ENCODE measurements around the gene C16orf96. TPM values are rescaled to one million over a fixed set of nuclear protein-coding genes. Genes with fewer than 3 reads are reported as not detected.

Gene C16orf96
- total and polyA plus RNA-seq, 2 donors (not counting 1 experiment from before 2014, with no cell fraction given) = 0.31 to 0.79 TPM

- Mint-ChIP-seq H3K9me3 (ENCODE audit: insufficient read depth) (no peaks in the 10 kb centered on the region), H3K27ac (no peak overlapping the region), H3K4me1 (peaks cover 3% of the 10 kb centered on the region), H3K27me3 (peaks cover 6% of the 10 kb centered on the region), H3K4me3 (no peak overlapping the region)
- peaks cover 0 to 9% of the 10 kb centered on the region in 2 donors for H3K4me1 ChIP-seq (ENCODE audit: control insufficient read depth in 2 of 2, insufficient read depth in 2 of 2, low read length in 2 of 2)
- TF ChIP-seq, protein P1, sequence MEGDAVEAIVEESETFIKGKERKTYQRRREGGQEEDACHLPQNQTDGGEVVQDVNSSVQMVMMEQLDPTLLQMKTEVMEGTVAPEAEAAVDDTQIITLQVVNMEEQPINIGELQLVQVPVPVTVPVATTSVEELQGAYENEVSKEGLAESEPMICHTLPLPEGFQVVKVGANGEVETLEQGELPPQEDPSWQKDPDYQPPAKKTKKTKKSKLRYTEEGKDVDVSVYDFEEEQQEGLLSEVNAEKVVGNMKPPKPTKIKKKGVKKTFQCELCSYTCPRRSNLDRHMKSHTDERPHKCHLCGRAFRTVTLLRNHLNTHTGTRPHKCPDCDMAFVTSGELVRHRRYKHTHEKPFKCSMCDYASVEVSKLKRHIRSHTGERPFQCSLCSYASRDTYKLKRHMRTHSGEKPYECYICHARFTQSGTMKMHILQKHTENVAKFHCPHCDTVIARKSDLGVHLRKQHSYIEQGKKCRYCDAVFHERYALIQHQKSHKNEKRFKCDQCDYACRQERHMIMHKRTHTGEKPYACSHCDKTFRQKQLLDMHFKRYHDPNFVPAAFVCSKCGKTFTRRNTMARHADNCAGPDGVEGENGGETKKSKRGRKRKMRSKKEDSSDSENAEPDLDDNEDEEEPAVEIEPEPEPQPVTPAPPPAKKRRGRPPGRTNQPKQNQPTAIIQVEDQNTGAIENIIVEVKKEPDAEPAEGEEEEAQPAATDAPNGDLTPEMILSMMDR (IDR thresholded peaks at IDR 0.05) = no peak
- DNase-seq (no peak), ATAC-seq (ENCODE audit: low read depth) (no peak)
- no peaks in the 10 kb centered on the region for H3K27me3 ChIP-seq (replicated peaks in 1 of 4; ENCODE audit: control extremely low read depth in 1 of 4, control insufficient read depth in 3 of 4, insufficient read depth in 4 of 4, low read length in 3 of 4)
- 60% methylated on average over 2 of the region's 3 CpGs for WGBS (ENCODE audit: insufficient coverage)
- H3K36me3 ChIP-seq (replicated peaks in 1 of 2; ENCODE audit: control extremely low read depth in 1 of 2, control insufficient read depth in 1 of 2, extremely low read depth in 1 of 2, insufficient read depth in 2 of 2, low read length in 1 of 2) = no peaks in the 10 kb centered on the region
- intact Hi-C loops (cut with micrococcal nuclease) = no loop called here
- CTCF ChIA-PET = interaction anchor here (1.3 to 8.2 kb wide), 2 partner anchors 10 to 46 kb away, joined by 6 to 178 read pairs; no protein-coding TSS in a partner anchor
- no peaks in the 10 kb centered on the region for H3K9me3 ChIP-seq (ENCODE audit: control extremely low read depth in 1 of 3, control insufficient read depth in 2 of 3, insufficient read depth in 1 of 3, low read length in 2 of 3)
- no peaks in the 10 kb centered on the region for H4K20me1 ChIP-seq (ENCODE audit: control insufficient read depth, insufficient read depth, low read length, poor library complexity, severe bottlenecking)
- H3K4me3 ChIP-seq (ENCODE audit: control extremely low read depth in 1 of 5, extremely low read depth in 1 of 5, insufficient read depth in 1 of 5, low read depth in 2 of 5, low read length in 4 of 5) = no peak overlapping the region
- no peak overlapping the region for H2AFZ ChIP-seq (ENCODE audit: insufficient read depth, low read depth, low read length, poor library complexity, severe bottlenecking)
- no peak overlapping the region for H3K9ac ChIP-seq (ENCODE audit: low read length)
- no peaks in the 10 kb centered on the region for H3K79me2 ChIP-seq (ENCODE audit: control insufficient read depth, insufficient read depth, low read length)
- no peak overlapping the region for H3K4me2 ChIP-seq (replicated peaks; ENCODE audit: low read depth, low read length, poor library complexity, severe bottlenecking)
- POLR2A ChIA-PET = interaction anchor here (0.5 to 0.7 kb wide), 2 partner anchors 94 to 141 kb away, joined by 4 to 8 read pairs; partner anchors contain the start of gene NUDT16L1
- no peak overlapping the region for H3K27ac ChIP-seq (ENCODE audit: low read length in 2 of 2)
These were observed 3.6 kb upstream of the C16orf96 start for GRCh38 chr16:4552541-4552940.

DNA sequence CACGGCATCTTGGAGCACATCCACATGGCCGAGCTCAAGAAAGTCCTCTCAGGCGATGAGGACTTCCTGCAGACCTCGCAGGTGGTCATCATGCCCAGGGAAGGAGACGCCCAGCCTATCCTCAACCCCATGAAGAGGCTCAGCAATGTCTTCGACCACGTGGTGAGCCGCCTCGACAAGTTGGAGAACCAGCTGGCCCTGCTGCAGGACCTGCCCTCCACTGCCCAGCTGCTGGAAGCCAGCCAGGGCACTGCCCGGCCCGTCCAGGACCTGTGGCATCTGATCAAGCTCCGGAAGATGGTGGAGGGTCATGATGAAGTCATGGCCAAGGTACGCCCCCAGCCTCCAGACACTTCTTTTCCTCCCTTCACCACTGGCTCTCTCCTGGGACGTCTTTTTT lies 440 bp downstream of the C16orf96 start:
- no peaks in the 10 kb centered on the region for H3K79me2 ChIP-seq (ENCODE audit: control insufficient read depth, insufficient read depth, low read length)
- DNase-seq (no peak), ATAC-seq (ENCODE audit: low read depth) (no peak)
- H2AFZ ChIP-seq (ENCODE audit: insufficient read depth, low read depth, low read length, poor library complexity, severe bottlenecking) = no peak overlapping the region
- no peak overlapping the region for H3K9ac ChIP-seq (ENCODE audit: low read length)
- no peaks in the 10 kb centered on the region for H3K9me3 ChIP-seq (ENCODE audit: control extremely low read depth in 1 of 3, control insufficient read depth in 2 of 3, insufficient read depth in 1 of 3, low read length in 2 of 3)
- no peaks in the 10 kb centered on the region for H3K36me3 ChIP-seq (replicated peaks in 1 of 2; ENCODE audit: control extremely low read depth in 1 of 2, control insufficient read depth in 1 of 2, extremely low read depth in 1 of 2, insufficient read depth in 2 of 2, low read length in 1 of 2)
- no peak overlapping the region for H3K27ac ChIP-seq (ENCODE audit: low read length in 2 of 2)
- no peak overlapping the region for H3K4me3 ChIP-seq (ENCODE audit: control extremely low read depth in 1 of 5, extremely low read depth in 1 of 5, insufficient read depth in 1 of 5, low read depth in 2 of 5, low read length in 4 of 5)
- Mint-ChIP-seq H3K27me3 (peaks cover 10% of the 10 kb centered on the region), H3K4me1 (no peaks in the 10 kb centered on the region), H3K9me3 (ENCODE audit: insufficient read depth) (no peaks in the 10 kb centered on the region), H3K27ac (no peak overlapping the region), H3K4me3 (no peak overlapping the region)
- ChIA-PET CTCF (interaction anchor here (1.4 to 1.6 kb wide), 4 partner anchors 10 to 51 kb away, joined by 3 to 6 read pairs (median 5); no protein-coding TSS in a partner anchor), POLR2A (interaction anchor here (0.6 kb wide), 1 partner anchor 85 kb away, joined by 12 read pairs; no protein-coding TSS in a partner anchor)
- H3K4me1 ChIP-seq (ENCODE audit: control insufficient read depth in 2 of 2, insufficient read depth in 2 of 2, low read length in 2 of 2) = no peaks in the 10 kb centered on the region
- no peaks in the 10 kb centered on the region for H4K20me1 ChIP-seq (ENCODE audit: control insufficient read depth, insufficient read depth, low read length, poor library complexity, severe bottlenecking)
- H3K27me3 ChIP-seq (replicated peaks in 1 of 4; ENCODE audit: control extremely low read depth in 1 of 4, control insufficient read depth in 3 of 4, insufficient read depth in 4 of 4, low read length in 3 of 4) = no peaks in the 10 kb centered on the region
- TF ChIP-seq, protein P1 (IDR thresholded peaks at IDR 0.05) = no peak
- no peak for TF ChIP-seq EZH2 (IDR thresholded peaks at IDR 0.05; ENCODE audit: borderline replicate concordance, insufficient read depth, low read depth, low read length, poor library complexity, severe bottlenecking)
- WGBS (ENCODE audit: insufficient coverage) = 96% methylated on average over 12 of the region's 14 CpGs
- intact Hi-C loops (cut with micrococcal nuclease) = no loop called here
- no peak overlapping the region for H3K4me2 ChIP-seq (replicated peaks; ENCODE audit: low read depth, low read length, poor library complexity, severe bottlenecking)
